HG02759 (cell line): Measurements from ENCODE around the gene FANCD2OS.
"Not testable (repeated sequence)": the region's sequence is repeated elsewhere in the genome, so short reads cannot be mapped to it uniquely, and the experiment has no call there.

ENCODE experiments used
- ATAC-seq: cut with Tn5 transposase; IDR thresholded peaks from one replicate; pipeline ENCODE4 v1.9.1; 2021; ENCODE audit warnings: mild to moderate bottlenecking, moderate library complexity; ENCODE audit not compliant: unreplicated experiment

Gene FANCD2OS

GRCh38 chr3:10108091-10108490 lies at the start of gene FANCD2OS:
FANCD2OS (minus strand) TSS chr3:10108255; CDS start chr3:10104774, 3,481 bp downstream.
- no peak for ATAC-seq

GRCh38 chr3:10157031-10157430 lies 49.0 kb upstream of the FANCD2OS start:
- ATAC-seq = no peak

- ATAC-seq = no peak
Measured at GRCh38 chr3:10155658-10156057, 47.6 kb upstream of the FANCD2OS start.

GRCh38 chr3:10155123-10155472 lies 47.0 kb upstream of the FANCD2OS start:
- ATAC-seq = no peak

- ATAC-seq = no peak
Measured at GRCh38 chr3:10154335-10155122, 46.5 kb upstream of the FANCD2OS start.

GRCh38 chr3:10150987-10151386 lies 42.9 kb upstream of the FANCD2OS start:
- no peak for ATAC-seq

GRCh38 chr3:10149226-10149625 lies 41.2 kb upstream of the FANCD2OS start:
- ATAC-seq = no peak

GRCh38 chr3:10145685-10146084 lies 37.6 kb upstream of the FANCD2OS start:
- ATAC-seq = no peak

- no peak for ATAC-seq
Measured at GRCh38 chr3:10142707-10143560, 34.9 kb upstream of the FANCD2OS start.

- ATAC-seq = no peak
Measured at GRCh38 chr3:10140996-10141546, 33.0 kb upstream of the FANCD2OS start.

- ATAC-seq = no peak
Measured at GRCh38 chr3:10137178-10137577, 29.1 kb upstream of the FANCD2OS start.

- no peak for ATAC-seq
Measured at GRCh38 chr3:10136426-10137005, 28.5 kb upstream of the FANCD2OS start.

GRCh38 chr3:10135872-10136271 lies 27.8 kb upstream of the FANCD2OS start:
- not testable (repeated sequence) for ATAC-seq

- no peak for ATAC-seq
Measured at GRCh38 chr3:10122724-10123123, 14.7 kb upstream of the FANCD2OS start.

GRCh38 chr3:10121064-10121463 lies 13.0 kb upstream of the FANCD2OS start:
- no peak for ATAC-seq

GRCh38 chr3:10119376-10119775 lies 11.3 kb upstream of the FANCD2OS start:
- ATAC-seq = no peak

- no peak for ATAC-seq
Measured at GRCh38 chr3:10116928-10117327, 8.9 kb upstream of the FANCD2OS start.

GRCh38 chr3:10116138-10116460 lies 8.0 kb upstream of the FANCD2OS start:
- peak; percentile 10 for ATAC-seq

GRCh38 chr3:10115326-10116137 lies 7.5 kb upstream of the FANCD2OS start, which contains the start of gene BRK1:
BRK1 (plus strand) TSS chr3:10115675; CDS start chr3:10115702, 27 bp downstream.
- ATAC-seq = peak; percentile 96

GRCh38 chr3:10106919-10107318 lies 1.1 kb downstream of the FANCD2OS start:
- ATAC-seq = no peak

- no peak for ATAC-seq
Measured at GRCh38 chr3:10099041-10099440, 9.0 kb downstream of the FANCD2OS start.
